ENCODE data around the gene CARD19.

GRCh38 chr9:93112864-93113389 lies 16.9 kb downstream of the CARD19 start:
- TF ChIP-seq CTCF (IDR thresholded peaks at IDR 0.05 in 4 of 5, conservative IDR thresholded peaks at IDR 0.05 in 1 of 5) (no peak), POLR2A (IDR thresholded peaks at IDR 0.05) (no peak)

Data from gastrocnemius medialis (tissue), 4 donors.